Measurements from ENCODE around the gene TMEM121B.
"Not testable (repeated sequence)": the region's sequence is repeated elsewhere in the genome, so short reads cannot be mapped to it uniquely, and the experiment has no call there.

TMEM121B gene

GRCh38 chr22:17121233-17122195 is at the start of gene TMEM121B:
Gene TMEM121B (minus strand): TSS chr22:17121360. CDS start chr22:17121127, 233 bp downstream.
- DNase-seq, result no peak

GRCh38 chr22:17167486-17167885 is 46.3 kb upstream of the TMEM121B start:
- no peak for DNase-seq

- no peak for DNase-seq
Measured at GRCh38 chr22:17164392-17165024, 43.3 kb upstream of the TMEM121B start.

- DNase-seq, result no peak
Measured at GRCh38 chr22:17162731-17163130, 41.6 kb upstream of the TMEM121B start.

GRCh38 chr22:17161991-17162390 is 40.8 kb upstream of the TMEM121B start:
- no peak for DNase-seq

- DNase-seq, result no peak
Measured at GRCh38 chr22:17159504-17159951, 38.4 kb upstream of the TMEM121B start.

- peak; percentile 66 for DNase-seq
Measured at GRCh38 chr22:17158568-17159503, 37.7 kb upstream of the TMEM121B start, which contains the start of gene HDHD5. Gene HDHD5 (minus strand): TSS chr22:17159277. CDS start chr22:17159251, 26 bp downstream.

GRCh38 chr22:17158176-17158567 is 37.0 kb upstream of the TMEM121B start:
- DNase-seq, result no peak

GRCh38 chr22:17157714-17158113 is 36.6 kb upstream of the TMEM121B start:
- DNase-seq, result no peak

GRCh38 chr22:17155941-17156340 is 34.8 kb upstream of the TMEM121B start:
- no peak for DNase-seq

- DNase-seq, result no peak
Measured at GRCh38 chr22:17152971-17153370, 31.8 kb upstream of the TMEM121B start.

- DNase-seq, result no peak
Measured at GRCh38 chr22:17152340-17152739, 31.2 kb upstream of the TMEM121B start.

GRCh38 chr22:17149076-17149815 is 28.1 kb upstream of the TMEM121B start:
- no peak for DNase-seq

- DNase-seq, result not testable (repeated sequence)
Measured at GRCh38 chr22:17147458-17147857, 26.3 kb upstream of the TMEM121B start.

GRCh38 chr22:17145021-17145680 is 24.0 kb upstream of the TMEM121B start:
- no peak for DNase-seq

- no peak for DNase-seq
Measured at GRCh38 chr22:17143826-17144225, 22.7 kb upstream of the TMEM121B start.

GRCh38 chr22:17143101-17143500 is 21.9 kb upstream of the TMEM121B start:
- no peak for DNase-seq

- DNase-seq, result no peak
Measured at GRCh38 chr22:17140826-17141766, 19.9 kb upstream of the TMEM121B start.

- no peak for DNase-seq
Measured at GRCh38 chr22:17140022-17140421, 18.9 kb upstream of the TMEM121B start.

GRCh38 chr22:17138513-17138912 is 17.4 kb upstream of the TMEM121B start:
- DNase-seq, result no peak
